ENCODE measurements around the gene ALOXE3. TPM values are rescaled to one million over a fixed set of nuclear protein-coding genes. Genes with fewer than 3 reads are reported as not detected.

Gene ALOXE3
- total RNA-seq, 2 experiments from 2014 or later: 0.09 TPM; not detected in 1

GRCh38 chr17:8059131-8059530 is 59.2 kb downstream of the ALOXE3 start:
- Mint-ChIP-seq H3K27ac (no peak overlapping the region), H3K4me1 (ENCODE audit: low read depth) (peaks cover 15% of the 10 kb centered on the region), H3K36me3 (ENCODE audit: low read depth) (no peaks in the 10 kb centered on the region), H3K4me3 (no peak overlapping the region), H3K27me3 (peaks cover 49% of the 10 kb centered on the region), H3K9me3 (no peaks in the 10 kb centered on the region)
- TF ChIP-seq CTCF (IDR thresholded peaks at IDR 0.05): no peak
- ChIA-PET CTCF (interaction anchor here (1.3 to 12.6 kb wide), 16 partner anchors 15 to 316 kb away, joined by 4 to 360 read pairs (median 18); partner anchors contain the start of gene ALOXE3), POLR2A (interaction anchor here (1.7 kb wide), 1 partner anchor 114 kb away, joined by 3 read pairs; no protein-coding TSS in a partner anchor)
- intact Hi-C loops (cut with micrococcal nuclease): loop anchor here (5.0 kb wide), 3 partner anchors 42 to 147 kb away; no protein-coding TSS in a partner anchor
- DNase-seq (no peak), ATAC-seq (no peak)

GRCh38 chr17:8057691-8058114 is 60.6 kb downstream of the ALOXE3 start:
- Mint-ChIP-seq H3K4me3 (no peak overlapping the region), H3K27me3 (peaks cover 39% of the 10 kb centered on the region), H3K4me1 (ENCODE audit: low read depth) (peaks cover 15% of the 10 kb centered on the region), H3K9me3 (no peaks in the 10 kb centered on the region), H3K36me3 (ENCODE audit: low read depth) (no peaks in the 10 kb centered on the region), H3K27ac (no peak overlapping the region)
- CTCF ChIA-PET: interaction anchor here (0.7 to 12.6 kb wide), 41 partner anchors 8 to 315 kb away, joined by 3 to 360 read pairs (median 5); partner anchors contain the start of genes ALOX12B, ALOXE3 and CNTROB
- TF ChIP-seq CTCF (IDR thresholded peaks at IDR 0.05): peak; percentile 74
- DNase-seq: peak; percentile 60
- intact Hi-C loops (cut with micrococcal nuclease): loop anchor here (5.0 kb wide), 3 partner anchors 40 to 145 kb away; no protein-coding TSS in a partner anchor
- POLR2A ChIA-PET: interaction anchor here (1.1 to 1.9 kb wide), 5 partner anchors 10 to 142 kb away, joined by 3 to 6 read pairs (median 4); partner anchors contain the start of gene RNF227
- ATAC-seq: peak; percentile 80

- Mint-ChIP-seq H3K36me3 (ENCODE audit: low read depth) (no peaks in the 10 kb centered on the region), H3K4me1 (ENCODE audit: low read depth) (peaks cover 15% of the 10 kb centered on the region), H3K27ac (no peak overlapping the region), H3K9me3 (no peaks in the 10 kb centered on the region), H3K27me3 (peaks cover 34% of the 10 kb centered on the region), H3K4me3 (no peak overlapping the region)
- ChIA-PET CTCF (interaction anchor here (0.7 to 12.6 kb wide), 36 partner anchors 10 to 314 kb away, joined by 3 to 360 read pairs (median 5); partner anchors contain the start of genes ALOXE3 and CNTROB), POLR2A (interaction anchor here (0.6 to 1.9 kb wide), 8 partner anchors 9 to 592 kb away, joined by 3 to 6 read pairs (median 3); partner anchors contain the start of gene RNF227)
- DNase-seq (no peak), ATAC-seq (no peak)
- no peak for TF ChIP-seq CTCF (IDR thresholded peaks at IDR 0.05)
- intact Hi-C loops (cut with micrococcal nuclease): loop anchor here (5.0 kb wide), 3 partner anchors 40 to 145 kb away; no protein-coding TSS in a partner anchor
Measured at GRCh38 chr17:8056976-8057625, 61.2 kb downstream of the ALOXE3 start.

GRCh38 chr17:8056232-8056975 is 61.9 kb downstream of the ALOXE3 start:
- Mint-ChIP-seq H3K4me3 (no peak overlapping the region), H3K27ac (no peak overlapping the region), H3K36me3 (ENCODE audit: low read depth) (no peaks in the 10 kb centered on the region), H3K9me3 (no peaks in the 10 kb centered on the region), H3K4me1 (ENCODE audit: low read depth) (peaks cover 15% of the 10 kb centered on the region), H3K27me3 (peaks cover 28% of the 10 kb centered on the region)
- ChIA-PET CTCF (interaction anchor here (0.9 to 12.6 kb wide), 28 partner anchors 15 to 314 kb away, joined by 3 to 360 read pairs (median 6); partner anchors contain the start of genes ALOXE3, CNTROB and SLC25A35), POLR2A (interaction anchor here (0.6 to 1.9 kb wide), 5 partner anchors 15 to 593 kb away, joined by 3 to 6 read pairs (median 3); no protein-coding TSS in a partner anchor)
- intact Hi-C loops (cut with micrococcal nuclease): loop anchor here (5.0 kb wide), 3 partner anchors 39 to 144 kb away; no protein-coding TSS in a partner anchor
- TF ChIP-seq CTCF (IDR thresholded peaks at IDR 0.05): no peak
- DNase-seq (peak; percentile 80), ATAC-seq (peak; percentile 72)
